Stomach (tissue), 4 donors: ENCODE results near the gene NTRK2.

Experiments
- CTCF ChIP-seq, 7 experiments: fragments of 450-650 bp in 4 of 7; fragments of 200-600 bp in 3 of 7; sonication (generic) in 3 of 7; IDR thresholded peaks; one replicate each; pipeline ENCODE4 v1.5.1; 2016 to 2019; ENCODE audit warnings: antibody characterized with exemption in 7 of 7, control low read depth in 2 of 7, mild to moderate bottlenecking in 1 of 7
- POLR2A ChIP-seq, 4 donors: fragments of 450-650 bp; IDR thresholded peaks; one replicate each; pipeline ENCODE4 v1.6.1; 2016; ENCODE audit warnings: antibody characterized with exemption in 4 of 4, control low read depth in 2 of 4, mild to moderate bottlenecking in 1 of 4, moderate library complexity in 1 of 4

GRCh38 chr9:84922051-84922450, 252.5 kb downstream of the NTRK2 start:
- no peak for TF ChIP-seq CTCF (IDR thresholded peaks at IDR 0.05)
- no peak for TF ChIP-seq POLR2A (IDR thresholded peaks at IDR 0.05)
